Measurements from ENCODE around the gene PSME4. TPM values are rescaled to one million over a fixed set of nuclear protein-coding genes. Genes with fewer than 3 reads are reported as not detected.

The PSME4 gene
- total and polyA plus RNA-seq, 2 of the 13 experiments (the other 11 are each of a cell fraction or from before 2014, with no cell fraction given): 52.1 to 77.8 TPM

- intact Hi-C loops (cut with micrococcal nuclease; ENCODE audit: unreplicated experiment): no loop called here
- peaks cover 10% of the 10 kb centered on the region for H3K4me1 ChIP-seq (ENCODE audit: insufficient read depth, low read length)
- BruUV-seq (replicated peaks): no TSS peak
- WGBS (ENCODE audit: low lambda C conversion rate): 95% methylated on average over 3 of the region's 3 CpGs
- DNase-seq (ENCODE audit: low spot score) (no peak), ATAC-seq (no peak), FAIRE-seq (no peak)
- H3K79me2 ChIP-seq (ENCODE audit: insufficient read depth, low read length): no peaks in the 10 kb centered on the region
- H2AFZ ChIP-seq (ENCODE audit: low read length): no peak overlapping the region
- no peak overlapping the region for H3K4me3 ChIP-seq (replicated peaks in 1 of 3; ENCODE audit: insufficient read depth in 1 of 3, low read depth in 2 of 3, low read length in 3 of 3)
- no peak for TF ChIP-seq ZNF773 (CRISPR knock-in tag; IDR thresholded peaks at IDR 0.05; ENCODE audit: borderline replicate concordance)
- no peak for TF ChIP-seq CHCHD3 (CRISPR knock-in tag; IDR thresholded peaks at IDR 0.05)
- TF ChIP-seq ESRRA (CRISPR knock-in tag; IDR thresholded peaks at IDR 0.05; ENCODE audit: low read depth): no peak
- TF ChIP-seq TERF1 (CRISPR knock-in tag; IDR thresholded peaks at IDR 0.05): no peak
- TF ChIP-seq ZBTB7A (CRISPR knock-in tag; IDR thresholded peaks at IDR 0.05): no peak
- TF ChIP-seq ATF6 (CRISPR knock-in tag; conservative IDR thresholded peaks at IDR 0.05): no peak
- no peak for TF ChIP-seq ATRX (CRISPR knock-in tag; IDR thresholded peaks at IDR 0.05; ENCODE audit: borderline replicate concordance)
- no peak for TF ChIP-seq ZNF253 (CRISPR knock-in tag; IDR thresholded peaks at IDR 0.05; ENCODE audit: borderline replicate concordance)
- no peak for TF ChIP-seq USF2 (IDR thresholded peaks at IDR 0.05; ENCODE audit: low read depth, low read length)
- no peak for TF ChIP-seq USF2 (CRISPR knock-in tag; IDR thresholded peaks at IDR 0.05; ENCODE audit: borderline replicate concordance)
- H3K4me2 ChIP-seq (ENCODE audit: low read depth, low read length): no peak overlapping the region
- H3K27ac ChIP-seq (ENCODE audit: extremely low read length, insufficient read depth, low read length): no peak overlapping the region
- no peaks in the 10 kb centered on the region for H3K36me3 ChIP-seq (replicated peaks in 1 of 2; ENCODE audit: control insufficient read depth in 1 of 2, insufficient read depth in 2 of 2, low read length in 2 of 2)
- POLR2A ChIA-PET: no interaction called here
- no peaks in the 10 kb centered on the region for H4K20me1 ChIP-seq (ENCODE audit: insufficient read depth, low read length)
- no peaks in the 10 kb centered on the region for H3K9me3 ChIP-seq (ENCODE audit: low read length)
- CTCF ChIA-PET (ENCODE audit: low intra/inter-chr PET ratio, low total read pairs): no interaction called here
- in situ Hi-C loops (cut with HindIII; ENCODE audit: extremely low pct_ligation_motif_present, low pct_unique_long_range_greater_than_20kb): no loop called here
- H3K9ac ChIP-seq (ENCODE audit: insufficient read depth, low read depth, low read length): no peak overlapping the region
- no peaks in the 10 kb centered on the region for H3K27me3 ChIP-seq (ENCODE audit: control insufficient read depth in 1 of 2, insufficient read depth in 2 of 2, low read length in 2 of 2)
Observed at GRCh38 chr2:53842891-53843290, 127.9 kb downstream of the PSME4 start.

Measured in HepG2 (cell line).